Astrocyte of the spinal cord (primary cell): ENCODE data around the gene CPLX1.

ENCODE experiments used
- DNase-seq: peaks from one replicate; pipeline ENCODE4 v3.0.0; 2011; ENCODE audit warnings: low read depth, low spot score
- H3K4me3 ChIP-seq: 2 replicates; pipeline ENCODE4 v1.5.1; 2011; ENCODE audit warnings: low read depth, mild to moderate bottlenecking, low read length, moderate library complexity
- CTCF ChIP-seq: IDR thresholded peaks from 2 replicates; pipeline ENCODE4 v1.5.1; 2012; ENCODE audit warnings: low read depth, mild to moderate bottlenecking, low read length, inconsistent platforms
- in situ Hi-C: cut with HindIII; loops from 2 replicates; pipeline ENCODE4 v1.10.0; 2017; ENCODE audit warnings: low sequenced_read_pairs

CPLX1 gene

GRCh38 chr4:804804-805203 is 21.1 kb downstream of the CPLX1 start:
- H3K4me3 ChIP-seq: no peak overlapping the region
- TF ChIP-seq CTCF: no peak
- in situ Hi-C loops: no loop called here
- no peak for DNase-seq

GRCh38 chr4:803884-804283 is 22.0 kb downstream of the CPLX1 start:
- TF ChIP-seq CTCF: no peak
- DNase-seq: no peak
- in situ Hi-C loops: no loop called here
- no peak overlapping the region for H3K4me3 ChIP-seq

GRCh38 chr4:801436-802124 is 24.3 kb downstream of the CPLX1 start:
- TF ChIP-seq CTCF: no peak
- no peak overlapping the region for H3K4me3 ChIP-seq
- no peak for DNase-seq
- in situ Hi-C loops: no loop called here

- TF ChIP-seq CTCF: no peak
These were observed 28.9 kb downstream of the CPLX1 start for GRCh38 chr4:797066-797465.

GRCh38 chr4:796206-796605 is 29.7 kb downstream of the CPLX1 start:
- no peak for DNase-seq
- TF ChIP-seq CTCF: no peak
- H3K4me3 ChIP-seq: no peak overlapping the region
- in situ Hi-C loops: no loop called here

More at GRCh38 chr4:797066-797465, 28.9 kb downstream of the CPLX1 start:
- in situ Hi-C loops: no loop called here
- no peak overlapping the region for H3K4me3 ChIP-seq
- no peak for DNase-seq

- in situ Hi-C loops: no loop called here
- DNase-seq: no peak
- no peak for TF ChIP-seq CTCF
- no peak overlapping the region for H3K4me3 ChIP-seq
These were observed 30.2 kb downstream of the CPLX1 start for GRCh38 chr4:795726-796119.
